Measurements from ENCODE around the gene KCNV2.

GRCh38 chr9:2697492-2697891 lies 19.8 kb upstream of the KCNV2 start:
- no peak for TF ChIP-seq CTCF (conservative IDR thresholded peaks at IDR 0.05)
- TF ChIP-seq ZFX (IDR thresholded peaks at IDR 0.05), result no peak
